Panc1 (cell line): Measurements from ENCODE around the gene MBTPS1.

Experiments
- POLR2AphosphoS5 ChIP-seq: IDR thresholded peaks from 2 replicates; pipeline ENCODE4 v1.6.1; 2012; ENCODE audit warnings: mild to moderate bottlenecking, low read depth, low read length, moderate library complexity
- SIN3A ChIP-seq: IDR thresholded peaks from 2 replicates; pipeline ENCODE4 v1.6.1; 2012; ENCODE audit warnings: low read depth, mild to moderate bottlenecking, low read length, moderate library complexity, borderline replicate concordance; ENCODE audit not compliant: insufficient read depth
- TF ChIP-seq, protein P1 (sequence below): fragments of 450-650 bp; IDR thresholded peaks from 2 replicates; pipeline ENCODE4 v1.5.1; 2017; ENCODE audit warnings: mild to moderate bottlenecking
- TF ChIP-seq, protein P2 (sequence below), 2 experiments: IDR thresholded peaks; 2 replicates each; pipeline ENCODE4 v1.6.1; 2011 to 2012; ENCODE audit warnings: low read depth in 2 of 2, control low read depth in 1 of 2, low read length in 1 of 2, mild to moderate bottlenecking in 1 of 2, moderate library complexity in 1 of 2; ENCODE audit not compliant: insufficient read depth in 1 of 2

- TF ChIP-seq, protein P1, sequence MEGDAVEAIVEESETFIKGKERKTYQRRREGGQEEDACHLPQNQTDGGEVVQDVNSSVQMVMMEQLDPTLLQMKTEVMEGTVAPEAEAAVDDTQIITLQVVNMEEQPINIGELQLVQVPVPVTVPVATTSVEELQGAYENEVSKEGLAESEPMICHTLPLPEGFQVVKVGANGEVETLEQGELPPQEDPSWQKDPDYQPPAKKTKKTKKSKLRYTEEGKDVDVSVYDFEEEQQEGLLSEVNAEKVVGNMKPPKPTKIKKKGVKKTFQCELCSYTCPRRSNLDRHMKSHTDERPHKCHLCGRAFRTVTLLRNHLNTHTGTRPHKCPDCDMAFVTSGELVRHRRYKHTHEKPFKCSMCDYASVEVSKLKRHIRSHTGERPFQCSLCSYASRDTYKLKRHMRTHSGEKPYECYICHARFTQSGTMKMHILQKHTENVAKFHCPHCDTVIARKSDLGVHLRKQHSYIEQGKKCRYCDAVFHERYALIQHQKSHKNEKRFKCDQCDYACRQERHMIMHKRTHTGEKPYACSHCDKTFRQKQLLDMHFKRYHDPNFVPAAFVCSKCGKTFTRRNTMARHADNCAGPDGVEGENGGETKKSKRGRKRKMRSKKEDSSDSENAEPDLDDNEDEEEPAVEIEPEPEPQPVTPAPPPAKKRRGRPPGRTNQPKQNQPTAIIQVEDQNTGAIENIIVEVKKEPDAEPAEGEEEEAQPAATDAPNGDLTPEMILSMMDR, result no peak
- no peak for TF ChIP-seq SIN3A
- TF ChIP-seq POLR2AphosphoS5, result no peak
- TF ChIP-seq, protein P2, sequence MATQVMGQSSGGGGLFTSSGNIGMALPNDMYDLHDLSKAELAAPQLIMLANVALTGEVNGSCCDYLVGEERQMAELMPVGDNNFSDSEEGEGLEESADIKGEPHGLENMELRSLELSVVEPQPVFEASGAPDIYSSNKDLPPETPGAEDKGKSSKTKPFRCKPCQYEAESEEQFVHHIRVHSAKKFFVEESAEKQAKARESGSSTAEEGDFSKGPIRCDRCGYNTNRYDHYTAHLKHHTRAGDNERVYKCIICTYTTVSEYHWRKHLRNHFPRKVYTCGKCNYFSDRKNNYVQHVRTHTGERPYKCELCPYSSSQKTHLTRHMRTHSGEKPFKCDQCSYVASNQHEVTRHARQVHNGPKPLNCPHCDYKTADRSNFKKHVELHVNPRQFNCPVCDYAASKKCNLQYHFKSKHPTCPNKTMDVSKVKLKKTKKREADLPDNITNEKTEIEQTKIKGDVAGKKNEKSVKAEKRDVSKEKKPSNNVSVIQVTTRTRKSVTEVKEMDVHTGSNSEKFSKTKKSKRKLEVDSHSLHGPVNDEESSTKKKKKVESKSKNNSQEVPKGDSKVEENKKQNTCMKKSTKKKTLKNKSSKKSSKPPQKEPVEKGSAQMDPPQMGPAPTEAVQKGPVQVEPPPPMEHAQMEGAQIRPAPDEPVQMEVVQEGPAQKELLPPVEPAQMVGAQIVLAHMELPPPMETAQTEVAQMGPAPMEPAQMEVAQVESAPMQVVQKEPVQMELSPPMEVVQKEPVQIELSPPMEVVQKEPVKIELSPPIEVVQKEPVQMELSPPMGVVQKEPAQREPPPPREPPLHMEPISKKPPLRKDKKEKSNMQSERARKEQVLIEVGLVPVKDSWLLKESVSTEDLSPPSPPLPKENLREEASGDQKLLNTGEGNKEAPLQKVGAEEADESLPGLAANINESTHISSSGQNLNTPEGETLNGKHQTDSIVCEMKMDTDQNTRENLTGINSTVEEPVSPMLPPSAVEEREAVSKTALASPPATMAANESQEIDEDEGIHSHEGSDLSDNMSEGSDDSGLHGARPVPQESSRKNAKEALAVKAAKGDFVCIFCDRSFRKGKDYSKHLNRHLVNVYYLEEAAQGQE (IDR thresholded peaks at IDR 0.05; ENCODE audit: insufficient read depth in 1 of 2, low read depth in 2 of 2, low read length in 1 of 2), result no peak
Observed at GRCh38 chr16:84032458-84033178, 84.1 kb downstream of the MBTPS1 start.
